HEK293 (cell line): ENCODE results near the gene AEBP1.

ENCODE experiments used
- CTCF ChIA-PET: fragments of 350-600 bp; formaldehyde crosslinking; extraction: SDS; loops from one replicate; lab custom pipeline; 2021; ENCODE audit warnings: antibody characterized with exemption; lab: Yijun Ruan, JAX
- POLR2A ChIA-PET: fragments of 300-600 bp; formaldehyde crosslinking; extraction: SDS; loops from one replicate; lab custom pipeline; 2020; ENCODE audit warnings: antibody characterized with exemption, inconsistent platforms; lab: Yijun Ruan, JAX
- H3K27ac ChIP-seq: fragments of 200-500 bp; sonication (Bioruptor generic); 2 replicates; pipeline ENCODE4 v1.5.1; 2014; ENCODE audit warnings: low read depth, low read length, control low read depth, inconsistent platforms; ENCODE audit errors: extremely low read depth
- H3K36me3 ChIP-seq, 2 experiments: fragments of 200-500 bp in 1 of 2; sonication (Bioruptor generic) in 1 of 2; 1 replicate in 1 of 2; 2 replicates in 1 of 2; pipeline ENCODE4 v1.5.1; 2014 to 2017; ENCODE audit warnings: inconsistent platforms in 2 of 2, low read length in 2 of 2; ENCODE audit not compliant: control insufficient read depth in 2 of 2, insufficient read depth in 1 of 2
- H3K4me1 ChIP-seq: fragments of 200-500 bp; sonication (Bioruptor generic); 2 replicates; pipeline ENCODE4 v1.5.1; 2014; ENCODE audit warnings: mild to moderate bottlenecking, low read length, inconsistent platforms; ENCODE audit not compliant: control insufficient read depth, insufficient read depth
- H3K4me3 ChIP-seq: 2 replicates; pipeline ENCODE4 v1.5.1; 2011; ENCODE audit warnings: low read depth, mild to moderate bottlenecking, control low read depth, low read length, moderate library complexity
- H3K9me3 ChIP-seq: fragments of 200-500 bp; sonication (Bioruptor generic); 2 replicates; pipeline ENCODE4 v1.5.1; 2014; ENCODE audit warnings: low read depth, low read length, inconsistent platforms; ENCODE audit not compliant: control insufficient read depth, insufficient read depth
- AEBP2 ChIP-seq: fragments of 450-650 bp; formaldehyde crosslinking; IDR thresholded peaks from 2 replicates; pipeline ENCODE4 v1.5.1; 2016; ENCODE audit warnings: missing biosample characterization, missing genetic modification characterization, borderline replicate concordance
- BCL11A ChIP-seq: fragments of 450-650 bp; formaldehyde crosslinking; IDR thresholded peaks from 2 replicates; pipeline ENCODE4 v1.5.1; 2016; ENCODE audit warnings: low read depth, missing biosample characterization, missing genetic modification characterization
- HOXA7 ChIP-seq: sonication (generic); formaldehyde crosslinking; IDR thresholded peaks from 2 replicates; pipeline ENCODE4 v1.8.1; 2022; ENCODE audit warnings: missing genetic modification reagents, borderline replicate concordance
- HOXC10 ChIP-seq: sonication (generic); formaldehyde crosslinking; IDR thresholded peaks from 2 replicates; pipeline ENCODE4 v1.8.1; 2023; ENCODE audit warnings: mild to moderate bottlenecking, missing genetic modification reagents
- PBX3 ChIP-seq: sonication (generic); formaldehyde crosslinking; IDR thresholded peaks from 2 replicates; pipeline ENCODE4 v1.8.1; 2022; ENCODE audit warnings: mild to moderate bottlenecking, moderate library complexity, missing genetic modification reagents
- SCRT2 ChIP-seq: fragments of 450-650 bp; formaldehyde crosslinking; IDR thresholded peaks from 2 replicates; pipeline ENCODE4 v1.5.1; 2016; ENCODE audit warnings: missing biosample characterization, missing genetic modification characterization
- SETDB1 ChIP-seq: IDR thresholded peaks from one replicate; pipeline ENCODE4 v1.6.1; 2017; ENCODE audit warnings: mild to moderate bottlenecking, low read length, moderate library complexity, mixed read lengths; ENCODE audit not compliant: insufficient read length
- TSHZ1 ChIP-seq: fragments of 450-650 bp; formaldehyde crosslinking; IDR thresholded peaks from 2 replicates; pipeline ENCODE4 v1.5.1; 2016; ENCODE audit warnings: missing biosample characterization, missing genetic modification characterization, borderline replicate concordance
- ZBTB17 ChIP-seq: fragments of 450-650 bp; formaldehyde crosslinking; IDR thresholded peaks from 2 replicates; pipeline ENCODE4 v1.5.1; 2016; ENCODE audit warnings: missing biosample characterization, missing genetic modification characterization
- ZFP37 ChIP-seq: fragments of 450-650 bp; formaldehyde crosslinking; IDR thresholded peaks from 2 replicates; pipeline ENCODE4 v1.5.1; 2016; ENCODE audit warnings: missing biosample characterization, missing genetic modification characterization
- ZIC2 ChIP-seq: fragments of 450-650 bp; formaldehyde crosslinking; IDR thresholded peaks from 2 replicates; pipeline ENCODE4 v1.5.1; 2016; ENCODE audit warnings: missing biosample characterization, missing genetic modification characterization
- ZNF184 ChIP-seq: fragments of 450-650 bp; IDR thresholded peaks from 2 replicates; pipeline ENCODE4 v1.5.1; 2018; ENCODE audit warnings: missing biosample characterization, mild to moderate bottlenecking, missing genetic modification characterization
- ZNF19 ChIP-seq: fragments of 450-650 bp; formaldehyde crosslinking; IDR thresholded peaks from 2 replicates; pipeline ENCODE4; 2016; ENCODE audit warnings: missing biosample characterization, missing genetic modification characterization, low read depth
- ZNF239 ChIP-seq: fragments of 450-650 bp; formaldehyde crosslinking; IDR thresholded peaks from 2 replicates; pipeline ENCODE4 v1.5.1; 2016; ENCODE audit warnings: missing biosample characterization, missing genetic modification characterization
- ZNF248 ChIP-seq: fragments of 450-650 bp; formaldehyde crosslinking; IDR thresholded peaks from 2 replicates; pipeline ENCODE4 v1.5.1; 2017; ENCODE audit warnings: missing biosample characterization, missing genetic modification characterization
- ZNF324 ChIP-seq: fragments of 450-650 bp; formaldehyde crosslinking; IDR thresholded peaks from 2 replicates; pipeline ENCODE4 v1.5.1; 2016; ENCODE audit warnings: missing biosample characterization, missing genetic modification characterization
- ZNF366 ChIP-seq: fragments of 450-650 bp; formaldehyde crosslinking; conservative IDR thresholded peaks from 2 replicates; pipeline ENCODE4 v1.5.1; 2016; ENCODE audit warnings: missing biosample characterization, missing genetic modification characterization
- ZNF416 ChIP-seq: fragments of 450-650 bp; formaldehyde crosslinking; IDR thresholded peaks from 2 replicates; pipeline ENCODE4 v1.5.1; 2016; ENCODE audit warnings: missing biosample characterization, missing genetic modification characterization
- ZNF423 ChIP-seq: fragments of 450-650 bp; formaldehyde crosslinking; IDR thresholded peaks from 2 replicates; pipeline ENCODE4 v1.5.1; 2016; ENCODE audit warnings: missing biosample characterization, missing genetic modification characterization
- ZNF513 ChIP-seq: fragments of 450-650 bp; IDR thresholded peaks from 2 replicates; pipeline ENCODE4 v1.5.1; 2018; ENCODE audit warnings: missing biosample characterization, missing genetic modification characterization
- ZNF521 ChIP-seq: fragments of 450-650 bp; formaldehyde crosslinking; IDR thresholded peaks from 2 replicates; pipeline ENCODE4 v1.5.1; 2017; ENCODE audit warnings: missing biosample characterization, mild to moderate bottlenecking, missing genetic modification characterization
- ZNF544 ChIP-seq: fragments of 450-650 bp; formaldehyde crosslinking; IDR thresholded peaks from 2 replicates; pipeline ENCODE4 v1.5.0; 2017; ENCODE audit warnings: missing biosample characterization, missing genetic modification characterization
- ZNF692 ChIP-seq: fragments of 450-650 bp; formaldehyde crosslinking; IDR thresholded peaks from 2 replicates; pipeline ENCODE4 v1.5.1; 2016; ENCODE audit warnings: missing biosample characterization, missing genetic modification characterization
- ZNF791 ChIP-seq: fragments of 450-650 bp; formaldehyde crosslinking; IDR thresholded peaks from 2 replicates; pipeline ENCODE4 v1.5.1; 2016; ENCODE audit warnings: missing biosample characterization, missing genetic modification characterization
- ZSCAN30 ChIP-seq: fragments of 450-650 bp; IDR thresholded peaks from 2 replicates; pipeline ENCODE4 v1.5.1; 2018; ENCODE audit warnings: missing biosample characterization, mild to moderate bottlenecking, missing genetic modification characterization, moderate library complexity

Gene AEBP1

GRCh38 chr7:44080118-44080517 is 24.0 kb upstream of the AEBP1 start:
- Histone ChIP-seq H3K9me3 (no peaks in the 10 kb centered on the region), H3K36me3 (peaks cover 10 to 57% of the 10 kb centered on the region in 2 experiments), H3K27ac (no peak overlapping the region), H3K4me1 (no peaks in the 10 kb centered on the region), H3K4me3 (no peak overlapping the region)
- POLR2A ChIA-PET, result no interaction called here
- CTCF ChIA-PET, result interaction anchor here (0.6 kb wide), 1 partner anchor 13 kb away, joined by 3 read pairs; no protein-coding TSS in a partner anchor
- TF ChIP-seq ZNF791 (tag by site-specific recombination) (no peak), ZNF248 (tag by site-specific recombination) (no peak), ZNF324 (tag by site-specific recombination) (no peak), ZNF366 (tag by site-specific recombination) (no peak), BCL11A (no peak), SCRT2 (tag by site-specific recombination) (no peak), HOXC10 (CRISPR knock-in tag) (no peak), ZNF692 (tag by site-specific recombination) (no peak), ZIC2 (no peak), ZBTB17 (no peak)

GRCh38 chr7:44080686-44081265 is 23.4 kb upstream of the AEBP1 start:
- TF ChIP-seq ZNF19 (tag by site-specific recombination) (no peak), ZNF184 (tag by site-specific recombination) (no peak), ZNF416 (tag by site-specific recombination) (no peak), TSHZ1 (no peak), AEBP2 (tag by site-specific recombination) (no peak), ZFP37 (no peak), ZNF544 (tag by site-specific recombination) (no peak), ZNF521 (no peak), ZSCAN30 (tag by site-specific recombination) (no peak), SETDB1 (no peak), ZNF423 (no peak), HOXA7 (no peak), BCL11A (no peak), ZNF513 (tag by site-specific recombination) (no peak), PBX3 (no peak), ZNF239 (no peak)
- Histone ChIP-seq H3K4me3 (no peak overlapping the region), H3K36me3 (peaks cover 4 to 50% of the 10 kb centered on the region in 2 experiments; a peak in 2 of 3 replicates), H3K27ac (no peak overlapping the region), H3K9me3 (no peaks in the 10 kb centered on the region), H3K4me1 (no peaks in the 10 kb centered on the region)
- ChIA-PET POLR2A (no interaction called here), CTCF (interaction anchor here (0.6 kb wide), 1 partner anchor 12 kb away, joined by 3 read pairs; no protein-coding TSS in a partner anchor)
